Activated CD4-positive, alpha-beta T cell treated with anti-CD3 and anti-CD28 coated beads, Interleukin-2, amount 50 U/mL, for 24 hours (primary cell): ENCODE data around the gene CFAP61.

Source experiments
- DNase-seq, 2 donors: peaks; one replicate each; pipeline ENCODE4 v3.0.0-alpha.2; 2020; ENCODE audit warnings: low read depth in 1 of 2, low spot score in 1 of 2

CFAP61 gene

GRCh38 chr20:20363799-20364592 is 311.7 kb downstream of the CFAP61 start:
- DNase-seq, result no peak

GRCh38 chr20:20364593-20365479 is 312.5 kb downstream of the CFAP61 start:
- DNase-seq, result no peak

DNA sequence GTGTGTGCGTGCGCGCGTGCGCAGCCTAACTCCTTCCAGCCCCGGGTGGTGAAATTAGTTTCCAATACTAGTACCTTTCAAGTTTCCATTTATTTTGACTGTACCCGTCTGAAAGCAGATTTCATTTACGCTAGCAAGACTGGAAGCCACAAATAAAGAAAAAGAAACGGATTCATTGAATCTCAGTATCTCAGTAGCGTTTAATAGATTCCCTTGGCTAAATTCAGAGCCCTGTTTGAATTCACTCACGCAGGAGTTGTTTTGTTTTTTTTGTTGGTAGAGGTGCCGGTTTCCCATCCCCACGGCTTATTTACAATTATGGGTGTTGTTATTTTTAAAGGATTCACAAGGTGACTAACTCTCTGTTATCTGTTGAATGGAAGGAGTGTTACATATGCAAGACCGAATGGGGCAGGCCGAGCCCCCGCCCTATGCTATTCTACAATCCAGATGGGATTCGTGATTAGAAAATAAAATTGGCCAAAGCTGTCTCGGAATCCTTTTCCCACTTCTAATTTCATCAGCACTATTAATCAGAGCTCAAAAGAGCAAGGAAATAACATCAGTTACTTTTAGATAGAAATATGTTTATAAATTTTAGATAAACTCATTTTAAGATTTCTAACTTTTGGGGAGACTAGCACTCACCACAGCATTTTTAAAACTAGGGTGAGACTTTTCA is 313.3 kb downstream of the CFAP61 start:
- no peak for DNase-seq

DNA sequence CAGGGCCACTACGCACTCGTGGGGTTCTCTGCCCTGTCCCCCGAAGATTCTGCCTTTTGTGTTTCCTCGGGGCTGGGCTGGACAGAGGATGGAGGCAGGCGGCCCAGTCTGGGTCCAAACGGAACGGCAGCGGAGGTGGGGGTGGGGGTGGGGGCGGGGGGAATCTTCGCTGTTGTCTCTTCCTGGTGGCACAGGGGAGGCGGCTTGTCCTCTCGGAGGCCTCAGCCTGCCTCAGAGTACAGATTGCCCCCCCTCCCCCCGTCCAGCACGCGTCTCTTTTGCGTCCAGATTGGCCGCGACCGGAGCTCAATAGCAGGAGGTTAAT is 314.2 kb downstream of the CFAP61 start:
- DNase-seq, result no peak

GRCh38 chr20:20366876-20367574 is 314.7 kb downstream of the CFAP61 start:
- no peak for DNase-seq

DNA sequence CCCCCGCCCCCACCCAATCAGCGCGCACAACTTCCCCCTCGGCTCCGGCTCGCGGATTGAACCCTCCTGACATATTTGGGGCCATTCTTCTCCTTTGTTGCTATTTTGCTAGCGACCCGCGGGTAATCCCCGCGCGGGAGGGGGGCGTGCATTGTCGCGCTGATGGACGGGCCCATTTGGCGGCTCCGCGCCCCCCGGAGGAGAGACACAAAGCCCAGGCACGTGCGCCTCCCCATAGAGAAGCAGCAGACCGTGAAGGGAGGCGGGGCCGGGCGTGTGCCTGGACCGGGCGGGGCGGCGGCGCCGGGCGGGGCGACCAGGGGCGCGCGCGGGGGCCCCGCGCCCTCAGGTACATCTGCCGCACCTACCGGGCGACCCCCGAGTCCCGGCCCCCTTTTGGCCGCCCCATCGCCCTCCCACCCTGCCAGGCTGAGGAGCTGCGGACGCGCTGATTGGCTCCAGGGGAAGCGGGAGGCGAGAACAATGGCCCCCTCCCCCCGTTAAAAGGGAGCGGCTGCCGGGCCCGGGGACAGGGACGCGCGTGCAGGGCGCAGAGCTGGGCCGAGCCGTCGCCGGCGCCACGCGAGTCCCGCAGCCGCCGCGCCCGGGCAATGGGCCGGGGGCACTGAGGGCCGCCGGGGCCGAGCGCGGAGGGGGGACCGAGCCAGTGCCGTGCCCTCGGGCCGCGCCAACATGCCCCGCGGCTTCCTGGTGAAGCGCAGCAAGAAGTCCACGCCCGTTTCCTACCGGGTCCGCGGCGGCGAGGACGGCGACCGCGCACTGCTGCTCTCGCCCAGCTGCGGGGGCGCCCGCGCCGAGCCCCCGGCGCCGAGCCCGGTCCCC is 315.5 kb downstream of the CFAP61 start, which contains the start of gene INSM1:
TSS of gene INSM1 (plus strand) at position 530 of the 843 bp plus-strand sequence. CDS start at position 694, 164 bp downstream.
- no peak for DNase-seq

- DNase-seq, result no peak
These were observed 316.3 kb downstream of the CFAP61 start for GRCh38 chr20:20368418-20369249.

DNA sequence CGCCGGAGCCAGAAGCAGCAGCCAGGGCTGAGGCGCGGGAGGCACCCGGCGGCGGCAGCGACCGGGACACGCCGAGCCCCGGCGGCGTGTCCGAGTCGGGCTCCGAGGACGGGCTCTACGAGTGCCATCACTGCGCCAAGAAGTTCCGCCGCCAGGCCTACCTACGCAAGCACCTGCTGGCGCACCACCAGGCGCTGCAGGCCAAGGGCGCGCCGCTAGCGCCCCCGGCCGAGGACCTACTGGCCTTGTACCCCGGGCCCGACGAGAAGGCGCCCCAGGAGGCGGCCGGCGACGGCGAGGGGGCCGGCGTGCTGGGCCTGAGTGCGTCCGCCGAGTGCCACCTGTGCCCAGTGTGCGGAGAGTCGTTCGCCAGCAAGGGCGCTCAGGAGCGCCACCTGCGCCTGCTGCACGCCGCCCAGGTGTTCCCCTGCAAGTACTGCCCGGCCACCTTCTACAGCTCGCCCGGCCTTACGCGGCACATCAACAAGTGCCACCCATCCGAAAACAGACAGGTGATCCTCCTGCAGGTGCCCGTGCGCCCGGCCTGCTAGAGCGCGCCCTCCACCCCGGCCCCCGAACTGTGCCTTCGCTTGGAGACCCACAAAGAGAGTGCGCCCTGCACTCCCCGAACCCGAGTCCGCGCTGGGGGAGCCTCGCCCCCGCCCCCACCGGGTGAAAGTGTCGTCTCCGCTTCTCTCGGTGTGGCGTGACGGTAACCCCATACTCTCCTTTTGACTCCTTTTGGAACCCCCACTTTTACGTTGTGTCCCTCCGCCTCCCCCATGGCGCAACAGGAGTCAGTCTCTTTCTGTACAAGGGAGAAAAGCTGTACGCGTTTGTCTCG is 317.1 kb downstream of the CFAP61 start:
- DNase-seq, result peak in 1 of 2 donors; percentile 9

GRCh38 chr20:20370094-20370575 is 317.8 kb downstream of the CFAP61 start:
- no peak for DNase-seq

DNA sequence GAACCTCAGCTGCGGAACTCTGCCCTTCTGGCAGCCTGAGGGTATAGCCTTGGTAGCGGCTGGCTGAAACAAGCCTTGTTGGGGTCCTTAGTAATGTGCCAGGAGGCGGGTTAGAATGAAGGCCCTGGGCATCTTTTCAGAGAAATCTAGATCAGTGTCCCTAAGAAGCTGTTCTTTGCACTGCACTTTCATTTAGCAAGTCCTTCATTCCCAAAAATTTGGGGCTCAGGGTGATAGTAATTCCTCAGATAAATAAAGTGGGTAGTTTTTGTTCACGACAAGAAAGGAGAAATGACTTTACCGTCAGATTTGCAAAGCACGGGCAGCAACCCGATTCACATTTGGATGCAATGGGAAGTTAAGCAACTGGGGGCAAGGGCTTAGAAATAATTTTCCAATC is 318.8 kb downstream of the CFAP61 start:
- DNase-seq, result no peak

- no peak for DNase-seq
These were observed 319.3 kb downstream of the CFAP61 start for GRCh38 chr20:20371681-20372080.

DNA sequence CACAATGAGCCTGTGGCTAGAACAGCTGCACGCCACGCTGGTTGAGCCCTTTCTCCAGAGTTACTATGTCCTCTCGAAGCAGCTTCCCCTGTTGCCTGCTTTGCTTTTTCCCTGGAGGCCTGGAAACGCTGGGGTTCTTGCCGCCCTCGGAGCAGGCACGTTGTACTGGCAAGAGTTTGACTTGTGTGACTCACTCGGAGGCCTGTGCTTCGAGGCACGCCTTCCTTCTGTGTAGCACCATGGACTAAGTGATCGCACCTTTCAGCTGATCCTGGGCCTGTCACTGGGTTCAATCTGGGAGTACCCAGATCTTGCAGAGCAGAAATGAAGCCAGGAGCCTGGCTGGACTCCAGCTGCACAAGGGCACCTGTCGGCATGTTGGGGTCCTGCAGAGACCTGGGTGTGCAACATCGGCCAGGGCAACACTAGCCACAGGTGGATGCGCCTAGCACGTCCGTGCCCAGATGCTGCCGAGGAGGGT is 320.8 kb downstream of the CFAP61 start:
- no peak for DNase-seq

- DNase-seq, result no peak
These were observed 323.5 kb downstream of the CFAP61 start for GRCh38 chr20:20375862-20376261.

GRCh38 chr20:20386192-20386591 is 333.9 kb downstream of the CFAP61 start:
- no peak for DNase-seq

GRCh38 chr20:20390393-20390792 is 338.1 kb downstream of the CFAP61 start:
- no peak for DNase-seq

DNA sequence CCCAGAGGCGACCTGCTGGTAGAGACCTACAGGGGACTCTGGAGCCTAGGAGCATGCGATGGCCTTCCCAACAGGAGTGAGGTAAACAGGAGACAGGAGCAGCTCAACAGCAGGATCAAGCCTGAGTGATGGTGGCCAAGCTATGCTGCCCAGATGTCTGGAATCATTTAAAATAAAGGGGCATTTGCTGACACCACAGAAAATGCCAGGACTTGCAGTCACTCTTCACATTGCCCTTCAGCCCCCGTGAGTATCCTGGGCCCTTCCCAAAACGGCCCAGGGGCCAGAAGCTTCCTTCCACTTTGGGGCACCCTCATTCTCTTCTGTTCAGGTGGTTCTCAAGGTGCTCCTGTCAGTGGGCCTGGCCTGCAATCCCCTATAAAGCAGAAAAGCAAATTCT is 338.8 kb downstream of the CFAP61 start:
- no peak for DNase-seq

DNA sequence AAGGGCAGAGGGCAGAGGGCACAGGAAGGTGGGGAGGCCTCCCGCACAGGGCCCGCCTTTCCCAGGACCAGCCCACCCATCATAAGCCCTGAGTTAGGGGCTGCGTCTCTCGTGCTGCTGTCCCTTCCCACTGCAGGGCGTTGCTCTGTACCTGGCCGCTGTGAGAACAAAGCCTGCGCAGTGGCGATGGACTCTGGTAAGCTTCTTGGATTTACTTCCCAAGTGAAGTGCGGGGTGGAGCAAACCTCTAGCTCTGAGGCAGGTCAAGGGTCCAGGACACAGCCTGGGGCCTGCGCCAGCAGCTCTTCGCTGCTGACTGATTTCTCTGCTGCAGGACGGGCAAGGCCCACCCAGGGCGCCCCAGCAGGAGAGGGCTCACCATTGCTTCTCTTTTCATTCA is 339.4 kb downstream of the CFAP61 start:
- no peak for DNase-seq
